Measurements from ENCODE around the gene EN2.

DNA sequence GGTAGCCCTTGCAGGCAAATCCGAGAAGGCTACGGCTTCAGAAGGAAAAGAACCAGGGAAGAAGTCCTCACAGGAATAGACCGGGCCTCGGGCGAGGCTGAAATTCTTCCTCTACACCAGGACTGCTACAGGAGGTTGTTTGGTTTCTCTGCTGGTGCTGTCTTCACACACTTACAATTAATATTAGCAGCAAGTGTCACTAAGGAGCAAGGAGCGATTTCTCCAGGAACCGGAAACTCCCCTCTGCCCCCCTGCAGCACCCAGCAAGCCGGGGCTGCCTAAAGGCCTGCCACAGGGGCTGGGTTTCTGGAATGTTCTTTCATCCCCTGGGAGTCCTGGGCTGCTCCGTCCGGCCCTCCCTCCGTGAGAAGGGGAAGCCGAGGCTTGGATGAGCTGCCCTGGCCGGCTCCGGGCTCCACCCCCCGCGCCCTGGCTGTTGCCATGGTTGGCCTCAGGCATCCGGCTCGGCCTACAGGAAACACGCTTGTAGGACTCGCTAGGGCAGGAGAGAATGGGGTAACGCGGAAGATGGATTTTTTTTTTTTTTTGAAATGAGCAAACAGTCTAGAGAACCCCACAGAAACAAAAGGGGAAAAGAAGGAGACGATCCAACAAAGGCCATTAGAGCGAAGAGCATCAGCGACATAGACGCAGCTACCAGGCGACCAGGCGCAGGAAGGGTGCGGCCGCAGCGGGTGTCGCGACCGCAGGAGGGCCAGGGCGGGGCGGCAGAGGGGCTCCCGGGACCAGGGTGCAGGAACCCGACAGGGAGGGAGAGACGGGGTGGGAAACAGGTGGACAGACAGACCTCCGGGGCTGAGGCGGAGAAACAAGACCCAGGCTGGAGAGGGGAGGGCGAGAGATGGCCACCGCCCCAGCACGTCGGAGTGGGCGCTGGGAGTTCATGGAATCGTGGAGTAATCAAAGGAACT, 33.0 kb downstream of the EN2 start:
- no peak for TF ChIP-seq NR2C1 (IDR thresholded peaks at IDR 0.05)
- TF ChIP-seq POLR2AphosphoS5 (IDR thresholded peaks at IDR 0.05; ENCODE audit: low read length): no peak
- peak; percentile 58 for TF ChIP-seq POLR2A (IDR thresholded peaks at IDR 0.05; ENCODE audit: low read depth, low read length)
- TF ChIP-seq CHD2 (IDR thresholded peaks at IDR 0.05; ENCODE audit: borderline replicate concordance, low read depth, low read length): no peak
- TF ChIP-seq, protein P1, sequence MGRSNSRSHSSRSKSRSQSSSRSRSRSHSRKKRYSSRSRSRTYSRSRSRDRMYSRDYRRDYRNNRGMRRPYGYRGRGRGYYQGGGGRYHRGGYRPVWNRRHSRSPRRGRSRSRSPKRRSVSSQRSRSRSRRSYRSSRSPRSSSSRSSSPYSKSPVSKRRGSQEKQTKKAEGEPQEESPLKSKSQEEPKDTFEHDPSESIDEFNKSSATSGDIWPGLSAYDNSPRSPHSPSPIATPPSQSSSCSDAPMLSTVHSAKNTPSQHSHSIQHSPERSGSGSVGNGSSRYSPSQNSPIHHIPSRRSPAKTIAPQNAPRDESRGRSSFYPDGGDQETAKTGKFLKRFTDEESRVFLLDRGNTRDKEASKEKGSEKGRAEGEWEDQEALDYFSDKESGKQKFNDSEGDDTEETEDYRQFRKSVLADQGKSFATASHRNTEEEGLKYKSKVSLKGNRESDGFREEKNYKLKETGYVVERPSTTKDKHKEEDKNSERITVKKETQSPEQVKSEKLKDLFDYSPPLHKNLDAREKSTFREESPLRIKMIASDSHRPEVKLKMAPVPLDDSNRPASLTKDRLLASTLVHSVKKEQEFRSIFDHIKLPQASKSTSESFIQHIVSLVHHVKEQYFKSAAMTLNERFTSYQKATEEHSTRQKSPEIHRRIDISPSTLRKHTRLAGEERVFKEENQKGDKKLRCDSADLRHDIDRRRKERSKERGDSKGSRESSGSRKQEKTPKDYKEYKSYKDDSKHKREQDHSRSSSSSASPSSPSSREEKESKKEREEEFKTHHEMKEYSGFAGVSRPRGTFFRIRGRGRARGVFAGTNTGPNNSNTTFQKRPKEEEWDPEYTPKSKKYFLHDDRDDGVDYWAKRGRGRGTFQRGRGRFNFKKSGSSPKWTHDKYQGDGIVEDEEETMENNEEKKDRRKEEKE (IDR thresholded peaks at IDR 0.05): no peak
- TF ChIP-seq, protein P2, sequence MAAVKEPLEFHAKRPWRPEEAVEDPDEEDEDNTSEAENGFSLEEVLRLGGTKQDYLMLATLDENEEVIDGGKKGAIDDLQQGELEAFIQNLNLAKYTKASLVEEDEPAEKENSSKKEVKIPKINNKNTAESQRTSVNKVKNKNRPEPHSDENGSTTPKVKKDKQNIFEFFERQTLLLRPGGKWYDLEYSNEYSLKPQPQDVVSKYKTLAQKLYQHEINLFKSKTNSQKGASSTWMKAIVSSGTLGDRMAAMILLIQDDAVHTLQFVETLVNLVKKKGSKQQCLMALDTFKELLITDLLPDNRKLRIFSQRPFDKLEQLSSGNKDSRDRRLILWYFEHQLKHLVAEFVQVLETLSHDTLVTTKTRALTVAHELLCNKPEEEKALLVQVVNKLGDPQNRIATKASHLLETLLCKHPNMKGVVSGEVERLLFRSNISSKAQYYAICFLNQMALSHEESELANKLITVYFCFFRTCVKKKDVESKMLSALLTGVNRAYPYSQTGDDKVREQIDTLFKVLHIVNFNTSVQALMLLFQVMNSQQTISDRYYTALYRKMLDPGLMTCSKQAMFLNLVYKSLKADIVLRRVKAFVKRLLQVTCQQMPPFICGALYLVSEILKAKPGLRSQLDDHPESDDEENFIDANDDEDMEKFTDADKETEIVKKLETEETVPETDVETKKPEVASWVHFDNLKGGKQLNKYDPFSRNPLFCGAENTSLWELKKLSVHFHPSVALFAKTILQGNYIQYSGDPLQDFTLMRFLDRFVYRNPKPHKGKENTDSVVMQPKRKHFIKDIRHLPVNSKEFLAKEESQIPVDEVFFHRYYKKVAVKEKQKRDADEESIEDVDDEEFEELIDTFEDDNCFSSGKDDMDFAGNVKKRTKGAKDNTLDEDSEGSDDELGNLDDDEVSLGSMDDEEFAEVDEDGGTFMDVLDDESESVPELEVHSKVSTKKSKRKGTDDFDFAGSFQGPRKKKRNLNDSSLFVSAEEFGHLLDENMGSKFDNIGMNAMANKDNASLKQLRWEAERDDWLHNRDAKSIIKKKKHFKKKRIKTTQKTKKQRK (IDR thresholded peaks at IDR 0.05; ENCODE audit: low read depth, low read length): no peak
- TF ChIP-seq EP300 (IDR thresholded peaks at IDR 0.05; ENCODE audit: borderline replicate concordance in 1 of 2, control insufficient read depth in 1 of 2, low read depth in 2 of 2, low read length in 2 of 2): no peak
- no peak for TF ChIP-seq BMI1 (IDR thresholded peaks at IDR 0.05; ENCODE audit: borderline replicate concordance)
- TF ChIP-seq, protein P3, sequence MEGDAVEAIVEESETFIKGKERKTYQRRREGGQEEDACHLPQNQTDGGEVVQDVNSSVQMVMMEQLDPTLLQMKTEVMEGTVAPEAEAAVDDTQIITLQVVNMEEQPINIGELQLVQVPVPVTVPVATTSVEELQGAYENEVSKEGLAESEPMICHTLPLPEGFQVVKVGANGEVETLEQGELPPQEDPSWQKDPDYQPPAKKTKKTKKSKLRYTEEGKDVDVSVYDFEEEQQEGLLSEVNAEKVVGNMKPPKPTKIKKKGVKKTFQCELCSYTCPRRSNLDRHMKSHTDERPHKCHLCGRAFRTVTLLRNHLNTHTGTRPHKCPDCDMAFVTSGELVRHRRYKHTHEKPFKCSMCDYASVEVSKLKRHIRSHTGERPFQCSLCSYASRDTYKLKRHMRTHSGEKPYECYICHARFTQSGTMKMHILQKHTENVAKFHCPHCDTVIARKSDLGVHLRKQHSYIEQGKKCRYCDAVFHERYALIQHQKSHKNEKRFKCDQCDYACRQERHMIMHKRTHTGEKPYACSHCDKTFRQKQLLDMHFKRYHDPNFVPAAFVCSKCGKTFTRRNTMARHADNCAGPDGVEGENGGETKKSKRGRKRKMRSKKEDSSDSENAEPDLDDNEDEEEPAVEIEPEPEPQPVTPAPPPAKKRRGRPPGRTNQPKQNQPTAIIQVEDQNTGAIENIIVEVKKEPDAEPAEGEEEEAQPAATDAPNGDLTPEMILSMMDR (IDR thresholded peaks at IDR 0.05 in 2 of 3, conservative IDR thresholded peaks at IDR 0.05 in 1 of 3; ENCODE audit: control insufficient read depth in 2 of 3, extremely low read depth in 1 of 3, insufficient read depth in 1 of 3, low read depth in 3 of 3, low read length in 3 of 3): no peak
